HEK293 (cell line): ENCODE data around the gene ABTB2.

Experiments
- CTCF ChIA-PET: fragments of 350-600 bp; formaldehyde crosslinking; extraction: SDS; loops from one replicate; lab custom pipeline; 2021; ENCODE audit warnings: antibody characterized with exemption; lab: Yijun Ruan, JAX
- POLR2A ChIA-PET: fragments of 300-600 bp; formaldehyde crosslinking; extraction: SDS; loops from one replicate; lab custom pipeline; 2020; ENCODE audit warnings: antibody characterized with exemption, inconsistent platforms; lab: Yijun Ruan, JAX
- H3K27ac ChIP-seq: fragments of 200-500 bp; sonication (Bioruptor generic); 2 replicates; pipeline ENCODE4 v1.5.1; 2014; ENCODE audit warnings: low read depth, low read length, control low read depth, inconsistent platforms; ENCODE audit errors: extremely low read depth
- H3K36me3 ChIP-seq, 2 experiments: fragments of 200-500 bp in 1 of 2; sonication (Bioruptor generic) in 1 of 2; 1 replicate in 1 of 2; 2 replicates in 1 of 2; pipeline ENCODE4 v1.5.1; 2014 to 2017; ENCODE audit warnings: inconsistent platforms in 2 of 2, low read length in 2 of 2; ENCODE audit not compliant: control insufficient read depth in 2 of 2, insufficient read depth in 1 of 2
- H3K4me1 ChIP-seq: fragments of 200-500 bp; sonication (Bioruptor generic); 2 replicates; pipeline ENCODE4 v1.5.1; 2014; ENCODE audit warnings: mild to moderate bottlenecking, low read length, inconsistent platforms; ENCODE audit not compliant: control insufficient read depth, insufficient read depth
- H3K4me3 ChIP-seq: 2 replicates; pipeline ENCODE4 v1.5.1; 2011; ENCODE audit warnings: low read depth, mild to moderate bottlenecking, control low read depth, low read length, moderate library complexity
- H3K9me3 ChIP-seq: fragments of 200-500 bp; sonication (Bioruptor generic); 2 replicates; pipeline ENCODE4 v1.5.1; 2014; ENCODE audit warnings: low read depth, low read length, inconsistent platforms; ENCODE audit not compliant: control insufficient read depth, insufficient read depth
- BCL11A ChIP-seq: fragments of 450-650 bp; formaldehyde crosslinking; IDR thresholded peaks from 2 replicates; pipeline ENCODE4 v1.5.1; 2016; ENCODE audit warnings: low read depth, missing biosample characterization, missing genetic modification characterization
- EGR2 ChIP-seq: fragments of 450-650 bp; formaldehyde crosslinking; IDR thresholded peaks from 2 replicates; pipeline ENCODE4 v1.5.1; 2016; ENCODE audit warnings: low read depth, missing biosample characterization, missing genetic modification characterization
- GFI1B ChIP-seq: fragments of 450-650 bp; formaldehyde crosslinking; IDR thresholded peaks from 2 replicates; pipeline ENCODE4 v1.5.1; 2016; ENCODE audit warnings: missing biosample characterization, missing genetic modification characterization
- IKZF3 ChIP-seq: fragments of 450-650 bp; IDR thresholded peaks from 2 replicates; pipeline ENCODE4 v1.5.0; 2018; ENCODE audit warnings: missing biosample characterization, mild to moderate bottlenecking, missing genetic modification characterization, moderate library complexity
- KLF16 ChIP-seq: fragments of 450-650 bp; formaldehyde crosslinking; IDR thresholded peaks from 2 replicates; pipeline ENCODE4 v1.5.1; 2017; ENCODE audit warnings: missing biosample characterization, missing genetic modification characterization
- ZBTB1 ChIP-seq: fragments of 450-650 bp; formaldehyde crosslinking; IDR thresholded peaks from 2 replicates; pipeline ENCODE4 v1.5.1; 2016; ENCODE audit warnings: missing biosample characterization, missing genetic modification characterization
- ZBTB17 ChIP-seq: fragments of 450-650 bp; formaldehyde crosslinking; IDR thresholded peaks from 2 replicates; pipeline ENCODE4 v1.5.1; 2016; ENCODE audit warnings: missing biosample characterization, missing genetic modification characterization
- ZEB2 ChIP-seq: fragments of 450-650 bp; formaldehyde crosslinking; IDR thresholded peaks from 2 replicates; pipeline ENCODE4 v1.5.1; 2016; ENCODE audit warnings: missing biosample characterization, missing genetic modification characterization
- ZNF140 ChIP-seq: fragments of 450-650 bp; formaldehyde crosslinking; IDR thresholded peaks from 2 replicates; pipeline ENCODE4 v1.5.1; 2016; ENCODE audit warnings: missing biosample characterization, missing genetic modification characterization
- ZNF157 ChIP-seq: fragments of 450-650 bp; formaldehyde crosslinking; IDR thresholded peaks from 2 replicates; pipeline ENCODE4 v1.5.1; 2016; ENCODE audit warnings: missing biosample characterization, missing genetic modification characterization
- ZNF292 ChIP-seq: fragments of 450-650 bp; formaldehyde crosslinking; IDR thresholded peaks from 2 replicates; pipeline ENCODE4 v1.5.1; 2016; ENCODE audit warnings: low read depth, missing biosample characterization, missing genetic modification characterization, borderline replicate concordance
- ZNF37A ChIP-seq: fragments of 450-650 bp; IDR thresholded peaks from 2 replicates; pipeline ENCODE4 v1.5.1; 2018; ENCODE audit warnings: missing biosample characterization, missing genetic modification characterization
- ZNF391 ChIP-seq: fragments of 450-650 bp; formaldehyde crosslinking; IDR thresholded peaks from 2 replicates; pipeline ENCODE4 v1.5.1; 2016; ENCODE audit warnings: low read depth, missing biosample characterization, missing genetic modification characterization, borderline replicate concordance
- ZNF561 ChIP-seq: fragments of 450-650 bp; IDR thresholded peaks from 2 replicates; pipeline ENCODE4 v1.5.1; 2018; ENCODE audit warnings: missing biosample characterization, missing genetic modification characterization, borderline replicate concordance
- ZNF596 ChIP-seq: fragments of 450-650 bp; IDR thresholded peaks from 2 replicates; pipeline ENCODE4 v1.5.0; 2018; ENCODE audit warnings: missing biosample characterization, mild to moderate bottlenecking, missing genetic modification characterization, moderate library complexity
- ZNF660 ChIP-seq: fragments of 450-650 bp; IDR thresholded peaks from 2 replicates; pipeline ENCODE4 v1.5.1; 2018; ENCODE audit warnings: missing biosample characterization, mild to moderate bottlenecking, missing genetic modification characterization
- TF ChIP-seq, protein P1 (sequence below): fragments of 450-650 bp; formaldehyde crosslinking; IDR thresholded peaks from 2 replicates; pipeline ENCODE4 v1.5.1; 2016; ENCODE audit warnings: missing biosample characterization, missing genetic modification characterization
- TF ChIP-seq, protein P2 (sequence below): fragments of 450-650 bp; formaldehyde crosslinking; IDR thresholded peaks from 2 replicates; pipeline ENCODE4 v1.5.1; 2016; ENCODE audit warnings: missing biosample characterization, missing genetic modification characterization
- TF ChIP-seq, protein P3 (sequence below): fragments of 450-650 bp; formaldehyde crosslinking; IDR thresholded peaks from 2 replicates; pipeline ENCODE4 v1.5.1; 2016; ENCODE audit warnings: missing biosample characterization, missing genetic modification characterization
- TF ChIP-seq, protein P4 (sequence below): fragments of 450-650 bp; formaldehyde crosslinking; IDR thresholded peaks from 2 replicates; pipeline ENCODE4 v1.5.1; 2016; ENCODE audit warnings: missing biosample characterization, missing genetic modification characterization

Gene ABTB2

DNA sequence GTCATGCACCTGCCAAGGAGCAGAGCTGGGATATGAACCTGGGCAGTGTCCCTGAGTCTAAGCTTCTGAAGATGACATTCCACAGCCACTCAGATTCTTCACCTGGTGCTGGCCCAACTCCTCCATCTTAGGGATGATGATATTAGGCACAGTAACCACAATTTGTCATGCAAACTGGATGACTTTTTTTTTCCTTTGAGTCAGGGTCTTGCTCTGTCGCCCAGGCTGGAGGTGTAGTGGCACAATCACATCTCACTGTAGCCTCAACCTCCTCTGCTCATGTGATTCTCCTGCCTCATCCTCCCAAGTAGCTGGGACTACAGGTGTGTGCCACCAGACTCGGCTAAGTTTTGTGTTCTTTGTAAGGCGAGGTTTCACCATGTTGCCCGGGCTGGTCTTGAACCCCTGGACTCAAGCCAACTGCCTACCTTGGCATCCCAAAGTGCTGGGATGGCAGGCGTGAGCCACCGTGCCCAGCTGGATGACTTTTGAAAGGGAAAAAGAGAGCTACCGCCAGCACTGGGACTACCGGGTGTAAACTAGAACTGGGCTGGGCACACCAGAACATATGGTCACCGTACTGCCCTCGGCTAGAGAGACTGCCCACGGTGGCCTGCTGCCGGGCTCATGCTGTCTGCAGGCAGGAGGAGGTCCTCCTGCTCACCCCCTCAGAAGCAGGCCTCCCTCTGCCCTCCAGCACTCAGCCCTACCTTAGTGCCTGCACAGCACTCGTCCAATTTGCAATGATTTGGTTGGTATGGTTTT, 174.7 kb downstream of the ABTB2 start:
- Histone ChIP-seq H3K27ac (no peak overlapping the region), H3K36me3 (no peaks in the 10 kb centered on the region), H3K4me3 (no peak overlapping the region), H3K9me3 (no peaks in the 10 kb centered on the region), H3K4me1 (no peaks in the 10 kb centered on the region)
- ChIA-PET CTCF (interaction anchor here (0.6 to 2.2 kb wide), 2 partner anchors 8 to 70 kb away, joined by 4 to 9 read pairs; no protein-coding TSS in a partner anchor), POLR2A (interaction anchor here (1.4 kb wide), 1 partner anchor 174 kb away, joined by 4 read pairs; the partner anchor contains the start of gene ABTB2)
- TF ChIP-seq ZNF292 (tag by site-specific recombination) (no peak), ZEB2 (tag by site-specific recombination) (no peak), ZNF37A (tag by site-specific recombination) (no peak)

DNA sequence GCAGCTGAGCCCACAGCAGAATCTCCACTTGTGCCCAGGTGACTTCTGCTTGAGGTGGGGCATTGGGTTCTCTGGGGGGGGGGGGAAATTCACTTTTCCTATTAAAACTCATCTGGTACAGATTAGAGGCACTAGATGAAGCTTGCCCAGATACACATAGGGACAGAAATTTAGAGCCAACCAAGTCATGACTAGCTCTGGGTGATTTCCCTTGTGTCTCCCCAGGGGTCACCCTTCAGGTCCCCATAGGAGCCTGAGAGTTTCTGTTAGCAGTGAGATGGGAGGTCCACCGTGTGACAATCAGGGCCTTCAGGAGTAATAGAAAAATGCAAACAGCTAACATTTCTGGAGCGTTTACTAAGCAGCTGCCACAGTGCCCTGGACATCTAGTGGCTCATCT, 175.4 kb downstream of the ABTB2 start:
- ChIA-PET POLR2A (interaction anchor here (1.4 kb wide), 1 partner anchor 175 kb away, joined by 4 read pairs; the partner anchor contains the start of gene ABTB2), CTCF (interaction anchor here (0.7 kb wide), 1 partner anchor 374 kb away, joined by 3 read pairs; no protein-coding TSS in a partner anchor)
- no peaks in the 10 kb centered on the region for H3K9me3 ChIP-seq
- no peaks in the 10 kb centered on the region for H3K4me1 ChIP-seq
- no peak for TF ChIP-seq ZNF140 (tag by site-specific recombination)
- TF ChIP-seq ZBTB1 (tag by site-specific recombination), result no peak
- TF ChIP-seq, protein P1, sequence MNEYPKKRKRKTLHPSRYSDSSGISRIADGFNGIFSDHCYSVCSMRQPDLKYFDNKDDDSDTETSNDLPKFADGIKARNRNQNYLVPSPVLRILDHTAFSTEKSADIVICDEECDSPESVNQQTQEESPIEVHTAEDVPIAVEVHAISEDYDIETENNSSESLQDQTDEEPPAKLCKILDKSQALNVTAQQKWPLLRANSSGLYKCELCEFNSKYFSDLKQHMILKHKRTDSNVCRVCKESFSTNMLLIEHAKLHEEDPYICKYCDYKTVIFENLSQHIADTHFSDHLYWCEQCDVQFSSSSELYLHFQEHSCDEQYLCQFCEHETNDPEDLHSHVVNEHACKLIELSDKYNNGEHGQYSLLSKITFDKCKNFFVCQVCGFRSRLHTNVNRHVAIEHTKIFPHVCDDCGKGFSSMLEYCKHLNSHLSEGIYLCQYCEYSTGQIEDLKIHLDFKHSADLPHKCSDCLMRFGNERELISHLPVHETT (tag by site-specific recombination), result no peak
- no peak for TF ChIP-seq ZNF561 (tag by site-specific recombination)
- no peak for TF ChIP-seq ZNF391 (tag by site-specific recombination)
- no peak for TF ChIP-seq ZNF660 (tag by site-specific recombination)
- H3K36me3 ChIP-seq, result no peaks in the 10 kb centered on the region
- H3K27ac ChIP-seq, result no peak overlapping the region
- no peak overlapping the region for H3K4me3 ChIP-seq

DNA sequence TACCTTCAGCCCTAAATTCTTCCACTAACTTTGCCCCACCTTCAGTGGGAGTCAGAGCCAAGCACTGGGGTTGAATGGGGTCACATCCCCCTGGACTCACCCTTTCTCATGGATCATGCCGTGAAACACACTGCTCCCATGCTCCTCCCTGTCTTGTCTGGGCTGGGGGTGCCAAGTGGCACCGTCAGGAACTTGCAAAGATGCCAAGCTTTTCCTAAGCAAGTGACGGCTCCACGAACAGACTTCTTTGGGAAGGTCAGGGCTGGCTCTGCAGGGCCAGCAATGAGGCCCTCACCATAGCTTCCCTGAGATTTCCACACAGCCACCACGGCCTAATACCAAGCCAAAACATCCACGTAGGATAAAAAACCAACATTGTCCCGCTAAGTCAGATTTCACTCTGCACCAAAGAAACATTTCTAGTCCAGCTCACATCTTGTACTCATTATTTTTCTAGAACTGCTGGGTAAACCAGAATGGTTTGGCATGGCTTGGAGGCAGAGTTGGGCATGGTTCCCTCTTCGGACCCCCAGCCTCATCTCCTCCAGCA, 175.9 kb downstream of the ABTB2 start:
- POLR2A ChIA-PET, result interaction anchor here (1.2 to 1.4 kb wide), 2 partner anchors 176 kb away, joined by 4 read pairs; partner anchors contain the start of gene ABTB2
- H3K4me3 ChIP-seq, result no peak overlapping the region
- H3K36me3 ChIP-seq, result no peaks in the 10 kb centered on the region
- no peaks in the 10 kb centered on the region for H3K9me3 ChIP-seq
- CTCF ChIA-PET, result interaction anchor here (0.7 kb wide), 1 partner anchor 373 kb away, joined by 3 read pairs; no protein-coding TSS in a partner anchor
- H3K4me1 ChIP-seq, result no peaks in the 10 kb centered on the region
- H3K27ac ChIP-seq, result no peak overlapping the region
- no peak for TF ChIP-seq IKZF3 (tag by site-specific recombination)
- TF ChIP-seq ZNF157, result no peak
- TF ChIP-seq, protein P2, sequence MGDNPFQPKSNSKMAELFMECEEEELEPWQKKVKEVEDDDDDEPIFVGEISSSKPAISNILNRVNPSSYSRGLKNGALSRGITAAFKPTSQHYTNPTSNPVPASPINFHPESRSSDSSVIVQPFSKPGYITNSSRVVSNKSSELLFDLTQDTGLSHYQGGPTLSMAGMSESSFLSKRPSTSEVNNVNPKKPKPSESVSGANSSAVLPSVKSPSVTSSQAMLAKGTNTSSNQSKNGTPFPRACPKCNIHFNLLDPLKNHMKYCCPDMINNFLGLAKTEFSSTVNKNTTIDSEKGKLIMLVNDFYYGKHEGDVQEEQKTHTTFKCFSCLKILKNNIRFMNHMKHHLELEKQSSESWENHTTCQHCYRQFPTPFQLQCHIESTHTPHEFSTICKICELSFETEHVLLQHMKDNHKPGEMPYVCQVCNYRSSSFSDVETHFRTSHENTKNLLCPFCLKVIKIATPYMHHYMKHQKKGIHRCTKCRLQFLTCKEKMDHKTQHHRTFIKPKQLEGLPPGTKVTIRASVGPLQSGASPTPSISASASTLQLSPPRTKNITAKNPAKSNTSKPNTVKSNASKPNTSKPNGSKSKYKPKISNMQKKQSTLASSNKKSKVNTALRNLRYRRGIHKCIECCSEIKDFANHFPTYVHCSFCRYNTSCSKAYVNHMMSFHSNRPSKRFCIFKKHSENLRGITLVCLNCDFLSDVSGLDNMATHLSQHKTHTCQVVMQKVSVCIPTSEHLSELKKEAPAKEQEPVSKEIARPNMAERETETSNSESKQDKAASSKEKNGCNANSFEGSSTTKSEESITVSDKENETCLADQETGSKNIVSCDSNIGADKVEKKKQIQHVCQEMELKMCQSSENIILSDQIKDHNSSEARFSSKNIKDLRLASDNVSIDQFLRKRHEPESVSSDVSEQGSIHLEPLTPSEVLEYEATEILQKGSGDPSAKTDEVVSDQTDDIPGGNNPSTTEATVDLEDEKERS (tag by site-specific recombination), result no peak
- no peak for TF ChIP-seq BCL11A (tag by site-specific recombination)
- TF ChIP-seq, protein P3, sequence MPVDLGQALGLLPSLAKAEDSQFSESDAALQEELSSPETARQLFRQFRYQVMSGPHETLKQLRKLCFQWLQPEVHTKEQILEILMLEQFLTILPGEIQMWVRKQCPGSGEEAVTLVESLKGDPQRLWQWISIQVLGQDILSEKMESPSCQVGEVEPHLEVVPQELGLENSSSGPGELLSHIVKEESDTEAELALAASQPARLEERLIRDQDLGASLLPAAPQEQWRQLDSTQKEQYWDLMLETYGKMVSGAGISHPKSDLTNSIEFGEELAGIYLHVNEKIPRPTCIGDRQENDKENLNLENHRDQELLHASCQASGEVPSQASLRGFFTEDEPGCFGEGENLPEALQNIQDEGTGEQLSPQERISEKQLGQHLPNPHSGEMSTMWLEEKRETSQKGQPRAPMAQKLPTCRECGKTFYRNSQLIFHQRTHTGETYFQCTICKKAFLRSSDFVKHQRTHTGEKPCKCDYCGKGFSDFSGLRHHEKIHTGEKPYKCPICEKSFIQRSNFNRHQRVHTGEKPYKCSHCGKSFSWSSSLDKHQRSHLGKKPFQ (tag by site-specific recombination), result no peak
- TF ChIP-seq KLF16, result no peak
- no peak for TF ChIP-seq EGR2
- no peak for TF ChIP-seq GFI1B (tag by site-specific recombination)
- TF ChIP-seq, protein P4, sequence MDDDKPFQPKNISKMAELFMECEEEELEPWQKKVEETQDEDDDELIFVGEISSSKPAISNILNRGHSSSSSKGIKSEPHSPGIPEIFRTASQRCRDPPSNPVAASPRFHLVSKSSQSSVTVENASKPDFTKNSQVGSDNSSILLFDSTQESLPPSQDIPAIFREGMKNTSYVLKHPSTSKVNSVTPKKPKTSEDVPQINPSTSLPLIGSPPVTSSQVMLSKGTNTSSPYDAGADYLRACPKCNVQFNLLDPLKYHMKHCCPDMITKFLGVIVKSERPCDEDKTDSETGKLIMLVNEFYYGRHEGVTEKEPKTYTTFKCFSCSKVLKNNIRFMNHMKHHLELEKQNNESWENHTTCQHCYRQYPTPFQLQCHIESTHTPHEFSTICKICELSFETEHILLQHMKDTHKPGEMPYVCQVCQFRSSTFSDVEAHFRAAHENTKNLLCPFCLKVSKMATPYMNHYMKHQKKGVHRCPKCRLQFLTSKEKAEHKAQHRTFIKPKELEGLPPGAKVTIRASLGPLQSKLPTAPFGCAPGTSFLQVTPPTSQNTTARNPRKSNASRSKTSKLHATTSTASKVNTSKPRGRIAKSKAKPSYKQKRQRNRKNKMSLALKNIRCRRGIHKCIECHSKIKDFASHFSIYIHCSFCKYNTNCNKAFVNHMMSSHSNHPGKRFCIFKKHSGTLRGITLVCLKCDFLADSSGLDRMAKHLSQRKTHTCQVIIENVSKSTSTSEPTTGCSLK (tag by site-specific recombination), result no peak
- no peak for TF ChIP-seq ZNF596 (tag by site-specific recombination)
- TF ChIP-seq ZNF292 (tag by site-specific recombination), result no peak
- no peak for TF ChIP-seq ZBTB17 (tag by site-specific recombination)
